NT2/D1 (cell line): ENCODE results near the gene MAX.

Experiments
- SUZ12 ChIP-seq: IDR thresholded peaks from 2 replicates; pipeline ENCODE4 v1.6.1; 2011; ENCODE audit not compliant: insufficient read length, insufficient read depth; ENCODE audit errors: extremely low read depth
- YY1 ChIP-seq: IDR thresholded peaks from 2 replicates; pipeline ENCODE4 v1.6.1; 2011; ENCODE audit not compliant: insufficient read length, insufficient read depth
- ZNF274 ChIP-seq: IDR thresholded peaks from 2 replicates; pipeline ENCODE4 v1.6.1; 2011; ENCODE audit warnings: mild to moderate bottlenecking, low read depth, low read length

DNA sequence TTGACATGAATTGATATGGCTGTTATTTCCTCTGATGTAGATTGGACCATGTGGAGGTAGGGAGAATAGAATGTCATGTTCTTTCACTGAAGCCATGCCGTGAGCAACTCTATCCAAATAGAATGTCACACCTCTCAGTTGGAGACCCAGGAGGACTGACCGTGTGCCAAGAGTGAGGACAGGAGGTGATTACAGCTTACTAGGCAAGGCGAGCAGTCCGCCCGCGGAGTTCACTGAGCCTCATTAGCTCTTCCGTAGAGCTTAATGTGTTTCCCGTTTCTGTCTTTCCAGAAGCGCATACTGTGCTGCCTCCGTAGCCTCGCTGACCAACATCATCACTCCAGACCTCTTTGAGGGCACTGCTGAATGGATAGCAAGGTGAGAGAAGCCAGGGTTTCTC is 70.0 kb downstream of the MAX start:
- TF ChIP-seq ZNF274 = no peak
- no peak for TF ChIP-seq YY1
- TF ChIP-seq SUZ12 = no peak
